IPS DF 6.9 (cell line): ENCODE measurements around the gene MTAP.

Source experiments
- DNase-seq: peaks from one replicate; pipeline ENCODE4 v3.0.0-alpha.2; 2013; ENCODE audit warnings: low read depth, low spot score
- H3K27ac ChIP-seq: one replicate; pipeline ENCODE4 v1.5.1; 2013; ENCODE audit warnings: low read length, control low read depth
- H3K27me3 ChIP-seq: 2 replicates; pipeline ENCODE4 v1.6.1; 2013; ENCODE audit warnings: mild to moderate bottlenecking, low read length; ENCODE audit not compliant: control insufficient read depth, insufficient read depth
- H3K36me3 ChIP-seq: 2 replicates; pipeline ENCODE4 v1.6.1; 2013; ENCODE audit warnings: low read length; ENCODE audit not compliant: control insufficient read depth, insufficient read depth
- H3K4me1 ChIP-seq: 2 replicates; pipeline ENCODE4 v1.6.1; 2013; ENCODE audit warnings: low read length; ENCODE audit not compliant: control insufficient read depth, insufficient read depth
- H3K4me3 ChIP-seq: 2 replicates; pipeline ENCODE4 v1.5.1; 2013; ENCODE audit warnings: mild to moderate bottlenecking, low read length
- H3K9me3 ChIP-seq: 2 replicates; pipeline ENCODE4 v1.6.1; 2013; ENCODE audit warnings: low read length, inconsistent platforms; ENCODE audit not compliant: control insufficient read depth, insufficient read depth
- WGBS: extraction: QIAGEN DNeasy Blood & Tissue Kit; methylation state at CpG from one replicate; pipeline ENCODE4 v1.1.7; 2013; ENCODE audit warnings: mixed read lengths, missing lambda C conversion rate; ENCODE audit not compliant: insufficient read length, insufficient coverage; 5-methylcytosine and 5-hydroxymethylcytosine counted together

MTAP gene

GRCh38 chr9:21903380-21903965 is 101.0 kb downstream of the MTAP start:
- H3K4me3 ChIP-seq: no peak overlapping the region
- H3K27ac ChIP-seq: no peak overlapping the region

GRCh38 chr9:21904371-21904770 is 101.9 kb downstream of the MTAP start:
- no peaks in the 10 kb centered on the region; the same call in 1 of the 2 replicates for H3K9me3 ChIP-seq
- no peak overlapping the region for H3K27ac ChIP-seq
- no peaks in the 10 kb centered on the region for H3K27me3 ChIP-seq
- H3K36me3 ChIP-seq: no peaks in the 10 kb centered on the region
- no peaks in the 10 kb centered on the region for H3K4me1 ChIP-seq
- H3K4me3 ChIP-seq: no peak overlapping the region
- no peak for DNase-seq
- no CpG with 5 or more reads among the region's 4 CpGs for WGBS

More at GRCh38 chr9:21903380-21903965, 101.0 kb downstream of the MTAP start:
- no CpG with 5 or more reads among the region's 7 CpGs for whole genome bisulfite sequencing
- H3K9me3 ChIP-seq: no peaks in the 10 kb centered on the region; the same call in 1 of the 2 replicates
- no peaks in the 10 kb centered on the region for H3K4me1 ChIP-seq
- no peaks in the 10 kb centered on the region for H3K27me3 ChIP-seq
- no peak for DNase-seq
- no peaks in the 10 kb centered on the region for H3K36me3 ChIP-seq

GRCh38 chr9:21904776-21905175 is 102.3 kb downstream of the MTAP start:
- whole genome bisulfite sequencing: no CpG with 5 or more reads among the region's 3 CpGs
- Histone ChIP-seq H3K27ac (no peak overlapping the region), H3K27me3 (no peaks in the 10 kb centered on the region), H3K36me3 (no peaks in the 10 kb centered on the region), H3K4me3 (no peak overlapping the region), H3K9me3 (no peaks in the 10 kb centered on the region), H3K4me1 (no peaks in the 10 kb centered on the region)
- no peak for DNase-seq

- WGBS: no CpG with 5 or more reads among the region's 4 CpGs
- DNase-seq: no peak
- Histone ChIP-seq H3K9me3 (no peaks in the 10 kb centered on the region), H3K4me3 (no peak overlapping the region), H3K4me1 (no peaks in the 10 kb centered on the region), H3K27me3 (no peaks in the 10 kb centered on the region), H3K36me3 (no peaks in the 10 kb centered on the region), H3K27ac (no peak overlapping the region)
These were observed 103.8 kb downstream of the MTAP start for GRCh38 chr9:21906213-21906612.

- no peak for DNase-seq
- H3K27me3 ChIP-seq: no peaks in the 10 kb centered on the region
- H3K4me1 ChIP-seq: no peaks in the 10 kb centered on the region
- no peaks in the 10 kb centered on the region for H3K36me3 ChIP-seq
- no peak overlapping the region for H3K27ac ChIP-seq
- WGBS: no CpG with 5 or more reads among the region's 3 CpGs
- H3K9me3 ChIP-seq: no peaks in the 10 kb centered on the region
- H3K4me3 ChIP-seq: no peak overlapping the region
These were observed 104.4 kb downstream of the MTAP start for GRCh38 chr9:21906881-21907280.

GRCh38 chr9:21919377-21920362 is 117.2 kb downstream of the MTAP start:
- WGBS: no CpG with 5 or more reads among the region's 4 CpGs
- H3K4me3 ChIP-seq: no peak overlapping the region
- no peak for DNase-seq
- H3K27ac ChIP-seq: no peak overlapping the region
- H3K9me3 ChIP-seq: no peaks in the 10 kb centered on the region
- no peaks in the 10 kb centered on the region; the same call in 1 of the 2 replicates for H3K4me1 ChIP-seq
- H3K36me3 ChIP-seq: no peaks in the 10 kb centered on the region
- no peaks in the 10 kb centered on the region for H3K27me3 ChIP-seq

- WGBS: no CpG with 5 or more reads among the region's 1 CpG
- H3K4me1 ChIP-seq: no peaks in the 10 kb centered on the region; the same call in 1 of the 2 replicates
- no peaks in the 10 kb centered on the region for H3K9me3 ChIP-seq
- no peaks in the 10 kb centered on the region for H3K36me3 ChIP-seq
- H3K27ac ChIP-seq: no peak overlapping the region
- H3K27me3 ChIP-seq: no peaks in the 10 kb centered on the region
- no peak overlapping the region for H3K4me3 ChIP-seq
- DNase-seq: no peak
These were observed 121.3 kb downstream of the MTAP start for GRCh38 chr9:21923694-21924093.

- Histone ChIP-seq H3K27me3 (no peaks in the 10 kb centered on the region), H3K36me3 (no peaks in the 10 kb centered on the region), H3K4me3 (no peak overlapping the region), H3K9me3 (no peaks in the 10 kb centered on the region), H3K27ac (no peak overlapping the region), H3K4me1 (no peaks in the 10 kb centered on the region)
- no peak for DNase-seq
These were observed 125.3 kb downstream of the MTAP start for GRCh38 chr9:21927752-21928151.

GRCh38 chr9:21931428-21931827 is 129.0 kb downstream of the MTAP start:
- no peaks in the 10 kb centered on the region for H3K27me3 ChIP-seq
- H3K4me3 ChIP-seq: no peak overlapping the region
- H3K9me3 ChIP-seq: no peaks in the 10 kb centered on the region
- WGBS: no CpG with 5 or more reads among the region's 1 CpG
- H3K4me1 ChIP-seq: no peaks in the 10 kb centered on the region
- no peak overlapping the region for H3K27ac ChIP-seq
- DNase-seq: no peak
- H3K36me3 ChIP-seq: no peaks in the 10 kb centered on the region

GRCh38 chr9:21933281-21933680 is 130.8 kb downstream of the MTAP start:
- Histone ChIP-seq H3K27ac (no peak overlapping the region), H3K9me3 (no peaks in the 10 kb centered on the region), H3K4me3 (no peak overlapping the region), H3K27me3 (no peaks in the 10 kb centered on the region), H3K4me1 (no peaks in the 10 kb centered on the region), H3K36me3 (no peaks in the 10 kb centered on the region)
- no peak for DNase-seq
